M059J (cell line): Measurements from ENCODE around the gene DPM3. TPM values are rescaled to one million over a fixed set of nuclear protein-coding genes. Genes with fewer than 3 reads are reported as not detected.
"Not testable (repeated sequence)": the region's sequence is repeated elsewhere in the genome, so short reads cannot be mapped to it uniquely, and the experiment has no call there.

ENCODE experiments used
- DNase-seq: peaks from one replicate; pipeline ENCODE4 v3.0.0-alpha.2; 2012; ENCODE audit warnings: low read depth
- total RNA-seq: library from RNA; depleted of rRNA; stranded (reverse); fragments of >200 nt; shearing (Covaris generic); gene quantifications from 2 replicates; pipeline ENCODE4 v1.2.3, GENCODE V29; 2014

Gene DPM3
- total RNA-seq, 1 experiment from 2014 or later: 88.4 TPM

- DNase-seq: no peak
Observed at GRCh38 chr1:155175281-155175926, 35.1 kb upstream of the DPM3 start.

- DNase-seq: peak; percentile 23
Observed at GRCh38 chr1:155174324-155175280, 34.3 kb upstream of the DPM3 start.

DNA sequence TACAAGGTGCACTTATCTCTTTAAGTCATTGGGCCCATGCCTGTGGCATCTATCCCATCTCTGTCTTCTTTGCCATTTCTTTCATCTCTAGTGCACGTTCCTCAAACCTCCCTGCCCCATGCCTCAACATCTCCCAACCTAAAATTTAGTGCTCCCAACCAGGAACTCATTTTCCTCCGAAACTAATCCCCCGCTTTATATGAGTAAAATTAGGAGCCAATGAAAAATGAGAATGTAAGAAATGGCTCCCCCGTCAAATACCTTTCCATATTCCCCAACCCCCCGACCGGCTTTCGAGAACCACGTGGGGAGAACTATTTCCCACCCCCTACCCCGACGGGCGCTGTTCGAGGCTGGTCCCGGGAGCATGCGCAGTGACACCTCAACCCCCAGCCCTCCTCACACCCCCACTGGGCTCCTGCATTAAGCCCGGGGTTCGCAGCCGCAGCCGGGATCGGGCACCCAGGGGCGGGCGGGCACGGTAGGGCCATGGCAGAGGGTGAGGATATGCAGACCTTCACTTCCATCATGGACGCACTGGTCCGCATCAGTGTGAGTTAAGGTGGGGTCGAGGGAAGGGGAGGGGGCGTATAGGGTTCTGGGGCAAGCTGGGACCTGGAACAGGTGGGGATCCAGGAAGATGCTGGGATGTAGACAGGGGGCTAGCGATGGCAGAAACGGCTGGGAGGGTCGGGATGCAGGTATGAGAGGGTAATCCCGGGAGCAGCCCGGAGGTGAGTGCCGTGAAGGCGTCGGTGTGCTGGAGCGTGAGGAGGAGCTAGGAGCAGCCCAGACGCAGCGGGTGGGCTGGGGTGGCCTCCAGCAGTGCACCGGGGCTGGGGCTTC is 33.4 kb upstream of the DPM3 start, which contains the start of gene TRIM46:
Gene TRIM46, plus strand, starts transcription at position 372 of the 846 bp plus-strand sequence. Its CDS starts 118 bp downstream, at position 490.
- peak; percentile 59 for DNase-seq

DNA sequence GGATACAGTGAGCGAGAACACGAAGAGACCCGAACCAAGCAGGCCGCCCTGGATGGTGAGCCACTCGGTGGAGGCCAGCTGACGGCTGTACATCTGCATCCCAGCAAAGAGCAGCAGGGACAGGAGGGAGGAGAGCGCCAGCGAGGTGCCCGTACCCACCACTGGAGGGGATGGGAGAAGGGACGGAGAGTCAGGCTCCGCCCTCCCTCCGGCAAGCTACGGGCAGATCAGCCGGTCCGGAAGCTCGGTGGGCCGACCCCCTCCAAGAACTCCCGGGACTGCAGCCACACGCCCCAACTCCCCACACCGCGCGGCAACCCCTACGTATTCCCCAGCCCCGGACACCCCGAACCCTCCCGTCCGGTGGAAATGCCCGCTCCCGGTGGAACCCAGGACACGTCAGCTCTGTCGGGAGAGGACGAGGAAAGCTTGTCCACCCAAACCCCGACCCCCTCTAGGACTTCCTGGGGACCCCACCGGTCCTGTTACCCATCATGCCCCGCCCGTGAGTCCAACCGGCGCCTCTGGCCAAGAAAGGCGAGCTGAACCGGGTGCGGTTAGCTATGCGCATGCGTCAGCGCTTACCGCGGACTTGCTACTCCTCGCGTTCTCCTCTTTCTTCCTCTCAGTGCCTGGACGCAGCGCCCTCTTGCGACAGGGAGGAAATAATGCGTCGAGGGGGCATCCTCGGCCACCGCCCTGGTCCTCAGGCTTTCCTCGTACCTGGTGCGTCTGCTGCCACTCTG is 32.6 kb upstream of the DPM3 start, which contains the start of gene KRTCAP2:
Gene KRTCAP2, minus strand, starts transcription at position 573 of the 746 bp plus-strand sequence. Its CDS starts 80 bp downstream, at position 493.
- DNase-seq: peak; percentile 95

- DNase-seq: no peak
Observed at GRCh38 chr1:155171836-155172731, 31.8 kb upstream of the DPM3 start.

- DNase-seq: no peak
Observed at GRCh38 chr1:155170806-155171205, 30.5 kb upstream of the DPM3 start.

GRCh38 chr1:155170101-155170785 is 29.9 kb upstream of the DPM3 start:
- DNase-seq: no peak

GRCh38 chr1:155169541-155169940 is 29.2 kb upstream of the DPM3 start:
- no peak for DNase-seq

DNA sequence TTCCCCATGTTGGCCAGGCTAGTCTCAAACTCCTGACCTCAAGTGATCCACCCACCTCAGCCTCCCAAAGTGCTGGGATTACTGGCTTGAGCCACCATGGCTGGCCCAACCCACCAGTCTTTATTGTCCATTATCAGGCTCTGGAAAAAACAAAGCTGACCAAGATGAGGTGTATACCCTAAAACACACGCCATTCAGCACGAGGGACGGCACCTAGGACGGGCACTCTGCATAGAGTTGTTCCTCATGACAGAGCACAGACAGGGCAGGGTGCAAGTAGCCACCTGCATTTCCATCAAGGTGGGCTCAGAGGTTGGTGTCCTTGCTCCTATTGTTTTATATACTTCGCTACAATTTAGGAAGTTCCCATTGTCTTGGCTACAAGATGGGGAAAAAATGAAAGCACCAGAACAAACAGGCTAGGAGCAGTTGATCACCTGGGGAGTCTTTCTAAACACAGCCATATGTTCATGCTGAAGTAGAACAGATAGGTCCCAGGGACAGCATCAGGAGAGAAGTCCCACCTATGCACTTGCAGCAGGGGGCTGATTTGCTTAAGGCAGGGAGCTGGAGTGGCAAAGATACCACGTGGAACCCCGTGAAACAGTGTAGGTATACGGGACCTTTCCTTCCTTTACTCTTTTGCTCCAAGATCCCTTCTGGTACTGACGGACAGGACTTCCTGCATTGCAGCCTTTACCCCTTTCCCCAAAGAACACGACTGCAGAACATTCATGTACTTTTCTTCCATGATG is 28.3 kb upstream of the DPM3 start:
- DNase-seq: no peak

DNA sequence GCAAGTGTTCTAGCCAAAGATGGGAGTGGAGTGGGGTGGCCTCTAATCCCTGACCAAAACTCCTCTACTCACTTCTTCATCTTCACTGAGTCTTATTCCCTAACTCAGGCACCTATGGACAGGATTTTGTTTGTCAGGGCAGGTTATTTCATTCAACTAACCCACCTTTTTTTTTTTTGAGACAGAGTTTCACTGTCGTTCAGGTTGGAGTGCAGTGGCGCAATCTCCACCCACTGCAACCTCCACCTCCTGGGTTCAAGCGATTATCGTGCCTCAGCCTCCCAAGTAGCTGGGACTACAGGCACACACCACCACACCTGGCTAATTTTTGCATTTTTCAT is 27.7 kb upstream of the DPM3 start:
- DNase-seq: not testable (repeated sequence)

GRCh38 chr1:155167166-155168104 is 27.1 kb upstream of the DPM3 start:
- peak; percentile 82 for DNase-seq

GRCh38 chr1:155166471-155167165 is 26.3 kb upstream of the DPM3 start:
- no peak for DNase-seq

DNA sequence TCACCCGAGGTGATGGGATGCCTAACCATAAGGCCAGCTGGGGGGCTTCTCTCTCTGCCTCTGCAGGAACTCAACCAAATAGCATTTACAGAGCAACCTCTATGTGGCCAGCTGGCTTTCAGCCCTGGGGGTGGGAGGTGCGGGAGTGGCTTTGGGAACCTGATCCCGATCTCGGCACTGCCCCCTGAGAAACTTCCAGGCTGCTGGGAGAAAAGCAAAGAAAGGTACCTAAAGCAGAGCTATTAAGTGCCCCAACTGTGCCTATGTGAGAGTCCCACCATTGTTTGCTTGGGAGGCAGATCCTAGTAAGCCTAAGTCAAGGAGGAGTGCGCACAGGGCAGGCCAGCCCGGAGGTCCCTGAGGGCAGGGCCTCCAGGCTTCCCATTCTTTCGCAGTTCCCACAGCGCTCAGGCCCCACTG is 25.7 kb upstream of the DPM3 start:
- no peak for DNase-seq

DNA sequence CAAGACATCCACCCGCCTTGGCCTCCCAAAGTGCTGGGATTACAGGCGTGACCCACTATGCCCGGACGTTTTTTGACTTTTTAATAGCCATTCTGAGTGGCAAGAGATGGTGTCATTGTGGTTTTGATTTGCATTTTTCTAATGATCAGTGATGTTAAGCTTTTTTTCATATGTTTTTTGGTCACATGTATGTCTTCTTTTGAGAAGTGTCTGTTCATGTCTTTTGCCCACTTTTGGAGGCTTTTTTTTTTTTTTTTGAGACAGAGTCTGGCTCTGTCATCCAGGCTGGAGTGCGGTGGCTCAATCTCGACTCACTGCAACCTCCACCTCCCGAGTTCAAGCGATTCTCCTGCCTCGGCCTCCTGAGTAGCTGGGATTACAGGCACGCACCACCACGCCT is 24.3 kb upstream of the DPM3 start:
- not testable (repeated sequence) for DNase-seq

DNA sequence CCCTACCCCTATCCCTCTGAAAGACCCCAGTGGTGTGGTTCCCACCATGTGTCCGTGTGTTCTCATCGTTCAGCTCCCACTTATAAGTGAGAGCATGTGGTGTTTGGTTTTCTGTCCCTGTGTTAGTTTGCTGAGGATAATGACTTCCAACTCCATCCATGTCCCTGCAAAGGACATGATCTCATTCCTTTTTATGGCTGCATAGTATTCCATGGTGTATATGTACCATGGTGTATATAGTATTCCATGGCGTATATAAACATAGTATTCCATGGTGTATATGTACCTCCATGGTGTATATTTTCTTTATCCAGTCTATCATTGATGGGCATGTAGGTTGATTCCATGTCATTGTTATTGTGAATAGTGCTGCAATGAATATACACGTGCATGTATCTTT is 23.5 kb upstream of the DPM3 start:
- not testable (repeated sequence) for DNase-seq

GRCh38 chr1:155162631-155163030 is 22.3 kb upstream of the DPM3 start:
- DNase-seq: not testable (repeated sequence)

GRCh38 chr1:155160128-155160527 is 19.8 kb upstream of the DPM3 start:
- DNase-seq: no peak
